ENCODE data around the gene TAF3.

The TAF3 gene

DNA sequence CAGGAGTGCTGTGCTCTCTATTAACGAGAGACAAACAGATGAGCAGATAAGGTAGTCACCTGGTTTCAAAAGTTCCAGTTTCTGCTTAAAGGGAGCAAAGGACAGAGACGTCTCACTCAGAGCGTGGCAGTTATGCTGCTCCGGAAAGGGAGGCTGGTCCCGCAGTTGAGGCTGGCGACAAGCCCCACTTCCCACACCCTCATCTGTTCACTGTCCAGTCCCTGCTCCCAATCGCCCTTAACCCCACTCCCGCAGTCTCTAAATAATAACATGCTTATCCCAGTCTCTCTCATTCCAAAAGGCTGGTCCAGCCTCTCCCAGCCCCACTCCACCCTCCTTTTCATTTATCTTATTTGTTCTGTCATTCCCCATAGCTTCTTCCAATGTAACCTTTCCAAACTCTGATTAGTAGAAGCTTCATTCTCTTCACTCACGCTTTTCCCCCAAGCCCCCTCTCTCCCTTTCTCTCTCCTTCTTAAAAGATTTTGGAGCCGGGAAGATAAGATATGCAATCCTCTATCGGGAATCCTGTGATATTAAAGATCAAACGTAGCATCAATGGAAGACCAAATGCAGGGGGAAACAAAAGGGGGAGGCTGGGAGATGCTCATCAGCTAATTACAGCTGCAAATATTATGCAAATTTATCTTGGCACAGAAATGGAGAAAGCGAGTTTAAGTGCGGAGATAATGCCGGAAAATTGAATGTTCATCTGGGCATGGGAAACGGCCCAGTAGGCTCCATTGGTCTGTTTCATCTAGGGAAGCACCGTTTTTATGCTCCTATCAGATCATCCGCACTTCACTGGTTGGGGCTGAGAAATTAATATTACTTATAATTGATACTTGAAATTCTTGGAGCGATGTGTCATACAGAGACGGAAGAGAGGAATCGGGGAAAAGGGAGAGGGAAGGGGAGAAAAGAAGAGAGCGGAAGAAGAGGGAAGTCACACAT, 219.9 kb downstream of the TAF3 start:
- ChIA-PET CTCF (no interaction called here), POLR2A (no interaction called here)
- Histone ChIP-seq H3K27ac (ENCODE audit: insufficient read depth in 1 of 2, low read depth in 1 of 2, low read length in 2 of 2, poor library complexity in 1 of 2, severe bottlenecking in 2 of 2) (no peak overlapping the region), H3K9me3 (ENCODE audit: control extremely low read depth in 1 of 5, control insufficient read depth in 4 of 5, insufficient read depth in 2 of 5, low read depth in 1 of 5, low read length in 4 of 5) (peaks cover 0 to 2% (median 0%) of the 10 kb centered on the region in 5 experiments), H3K4me3 (ENCODE audit: control insufficient read depth in 1 of 7, extremely low read depth in 1 of 7, insufficient read depth in 4 of 7, low read depth in 2 of 7, low read length in 6 of 7) (no peak overlapping the region), H3K4me1 (ENCODE audit: control extremely low read depth in 1 of 4, control insufficient read depth in 4 of 4, insufficient read depth in 4 of 4, low read length in 3 of 4) (peaks cover 0 to 31% (median 27%) of the 10 kb centered on the region in 4 experiments), H3K27me3 (replicated peaks in 2 of 5; ENCODE audit: control insufficient read depth in 4 of 5, insufficient read depth in 5 of 5, low read length in 4 of 5) (peaks cover 27 to 100% (median 71%) of the 10 kb centered on the region in 5 experiments), H3K36me3 (ENCODE audit: control insufficient read depth in 4 of 4, insufficient read depth in 4 of 4, low read length in 3 of 4) (no peaks in the 10 kb centered on the region)
- DNase-seq, result no peak
- WGBS (ENCODE audit: insufficient coverage), result 11% methylated on average over 15 of the region's 22 CpGs

DNA sequence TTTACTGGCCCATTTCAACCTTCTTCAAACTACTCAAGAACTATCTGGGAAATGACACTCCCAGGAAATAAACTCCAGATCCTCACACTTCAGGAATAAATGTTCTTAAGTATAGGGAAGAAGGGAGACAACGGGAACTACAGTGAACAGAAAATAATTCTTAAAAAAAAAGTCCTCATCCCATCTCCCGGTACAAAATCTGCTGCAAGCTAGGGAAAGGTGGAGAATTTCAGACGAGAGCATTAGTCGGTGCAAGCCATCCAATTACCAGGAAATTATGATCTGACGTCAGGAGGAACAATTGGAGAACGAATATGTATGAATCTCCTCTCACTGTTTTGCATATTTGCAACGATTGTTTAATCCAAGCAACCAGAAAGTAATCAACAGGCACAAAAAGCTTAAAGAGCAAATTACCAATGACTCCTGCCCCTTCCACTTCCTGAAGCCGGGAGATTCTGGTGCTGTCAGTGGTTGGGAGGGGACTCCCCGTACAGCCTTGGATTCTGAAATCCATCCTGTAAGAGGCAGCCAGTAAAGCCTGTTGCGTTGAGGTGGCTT, 221.1 kb downstream of the TAF3 start:
- no peak for DNase-seq
- Histone ChIP-seq H3K4me1 (ENCODE audit: control extremely low read depth in 1 of 4, control insufficient read depth in 4 of 4, insufficient read depth in 4 of 4, low read length in 3 of 4) (peaks cover 0 to 31% (median 29%) of the 10 kb centered on the region in 4 experiments), H3K27me3 (replicated peaks in 2 of 5; ENCODE audit: control insufficient read depth in 4 of 5, insufficient read depth in 5 of 5, low read length in 4 of 5) (peaks cover 29 to 100% (median 71%) of the 10 kb centered on the region in 5 experiments), H3K36me3 (ENCODE audit: control insufficient read depth in 4 of 4, insufficient read depth in 4 of 4, low read length in 3 of 4) (no peaks in the 10 kb centered on the region), H3K9me3 (ENCODE audit: control extremely low read depth in 1 of 5, control insufficient read depth in 4 of 5, insufficient read depth in 2 of 5, low read depth in 1 of 5, low read length in 4 of 5) (peaks cover 0 to 2% (median 0%) of the 10 kb centered on the region in 5 experiments), H3K4me3 (ENCODE audit: control insufficient read depth in 1 of 7, extremely low read depth in 1 of 7, insufficient read depth in 4 of 7, low read depth in 2 of 7, low read length in 6 of 7) (no peak overlapping the region), H3K27ac (ENCODE audit: insufficient read depth in 1 of 2, low read depth in 1 of 2, low read length in 2 of 2, poor library complexity in 1 of 2, severe bottlenecking in 2 of 2) (no peak overlapping the region)
- 0% methylated on average over 4 of the region's 10 CpGs for WGBS (ENCODE audit: insufficient coverage)
- ChIA-PET CTCF (no interaction called here), POLR2A (no interaction called here)

GRCh38 chr10:8040651-8041050, 222.3 kb downstream of the TAF3 start:
- Histone ChIP-seq H3K27me3 (replicated peaks in 2 of 5; ENCODE audit: control insufficient read depth in 4 of 5, insufficient read depth in 5 of 5, low read length in 4 of 5) (peaks cover 28 to 100% (median 76%) of the 10 kb centered on the region in 5 experiments), H3K4me3 (ENCODE audit: control insufficient read depth in 1 of 7, extremely low read depth in 1 of 7, insufficient read depth in 4 of 7, low read depth in 2 of 7, low read length in 6 of 7) (no peak overlapping the region), H3K9me3 (ENCODE audit: control extremely low read depth in 1 of 5, control insufficient read depth in 4 of 5, insufficient read depth in 2 of 5, low read depth in 1 of 5, low read length in 4 of 5) (peaks cover 0 to 2% (median 0%) of the 10 kb centered on the region in 5 experiments), H3K27ac (ENCODE audit: insufficient read depth in 1 of 2, low read depth in 1 of 2, low read length in 2 of 2, poor library complexity in 1 of 2, severe bottlenecking in 2 of 2) (no peak overlapping the region), H3K4me1 (ENCODE audit: control extremely low read depth in 1 of 4, control insufficient read depth in 4 of 4, insufficient read depth in 4 of 4, low read length in 3 of 4) (peaks cover 0 to 34% (median 31%) of the 10 kb centered on the region in 4 experiments), H3K36me3 (ENCODE audit: control insufficient read depth in 4 of 4, insufficient read depth in 4 of 4, low read length in 3 of 4) (no peaks in the 10 kb centered on the region)
- ChIA-PET CTCF (interaction anchor here (0.8 kb wide), 1 partner anchor 12 kb away, joined by 3 read pairs; no protein-coding TSS in a partner anchor), POLR2A (no interaction called here)
- WGBS (ENCODE audit: insufficient coverage), result 0% methylated on average over 2 of the region's 6 CpGs
- no peak for DNase-seq

DNA sequence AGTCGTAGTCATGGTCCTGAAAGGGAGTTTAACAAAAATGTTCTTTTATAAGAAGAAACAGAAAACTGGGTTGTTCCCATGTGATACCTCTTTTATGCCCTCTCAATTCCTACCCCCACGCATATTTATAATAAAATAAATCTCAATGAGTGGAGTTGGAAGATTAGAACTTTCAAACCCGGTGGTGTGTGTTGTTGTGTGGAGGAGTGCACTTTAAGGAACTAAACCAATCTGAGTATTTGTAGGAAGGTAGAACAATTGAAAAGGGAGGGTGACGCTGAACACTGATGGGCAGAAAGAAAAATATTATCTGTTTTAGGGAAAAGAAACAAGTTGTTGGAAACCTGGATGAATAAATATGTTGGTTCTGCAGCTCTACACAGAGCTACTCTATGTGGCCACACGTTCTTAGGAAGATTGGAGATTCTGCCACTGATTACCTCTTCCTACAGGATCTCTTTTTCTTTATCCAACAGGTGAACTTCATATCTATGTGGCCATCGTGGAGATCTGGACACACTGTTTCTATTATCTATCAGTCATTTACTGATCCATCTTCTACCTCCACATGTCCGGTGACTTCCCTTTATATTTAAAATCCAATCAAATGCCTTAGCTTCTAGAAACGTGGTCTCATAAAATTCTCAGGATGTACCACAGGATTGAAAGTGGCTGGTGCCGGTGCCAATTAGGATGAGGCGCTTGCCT, 223.1 kb downstream of the TAF3 start:
- ChIA-PET CTCF (interaction anchor here (1.1 kb wide), 1 partner anchor 11 kb away, joined by 3 read pairs; no protein-coding TSS in a partner anchor), POLR2A (no interaction called here)
- no peak for DNase-seq
- Histone ChIP-seq H3K9me3 (ENCODE audit: control extremely low read depth in 1 of 5, control insufficient read depth in 4 of 5, insufficient read depth in 2 of 5, low read depth in 1 of 5, low read length in 4 of 5) (peaks cover 0 to 2% (median 0%) of the 10 kb centered on the region in 5 experiments), H3K4me1 (ENCODE audit: control extremely low read depth in 1 of 4, control insufficient read depth in 4 of 4, insufficient read depth in 4 of 4, low read length in 3 of 4) (peaks cover 0 to 33% (median 28%) of the 10 kb centered on the region in 4 experiments), H3K27me3 (replicated peaks in 2 of 5; ENCODE audit: control insufficient read depth in 4 of 5, insufficient read depth in 5 of 5, low read length in 4 of 5) (peaks cover 28 to 100% (median 78%) of the 10 kb centered on the region in 5 experiments), H3K4me3 (ENCODE audit: control insufficient read depth in 1 of 7, extremely low read depth in 1 of 7, insufficient read depth in 4 of 7, low read depth in 2 of 7, low read length in 6 of 7) (no peak overlapping the region), H3K36me3 (ENCODE audit: control insufficient read depth in 4 of 4, insufficient read depth in 4 of 4, low read length in 3 of 4) (no peaks in the 10 kb centered on the region), H3K27ac (ENCODE audit: insufficient read depth in 1 of 2, low read depth in 1 of 2, low read length in 2 of 2, poor library complexity in 1 of 2, severe bottlenecking in 2 of 2) (no peak overlapping the region)
- WGBS (ENCODE audit: insufficient coverage), result 17% methylated on average over 8 of the region's 10 CpGs

DNA sequence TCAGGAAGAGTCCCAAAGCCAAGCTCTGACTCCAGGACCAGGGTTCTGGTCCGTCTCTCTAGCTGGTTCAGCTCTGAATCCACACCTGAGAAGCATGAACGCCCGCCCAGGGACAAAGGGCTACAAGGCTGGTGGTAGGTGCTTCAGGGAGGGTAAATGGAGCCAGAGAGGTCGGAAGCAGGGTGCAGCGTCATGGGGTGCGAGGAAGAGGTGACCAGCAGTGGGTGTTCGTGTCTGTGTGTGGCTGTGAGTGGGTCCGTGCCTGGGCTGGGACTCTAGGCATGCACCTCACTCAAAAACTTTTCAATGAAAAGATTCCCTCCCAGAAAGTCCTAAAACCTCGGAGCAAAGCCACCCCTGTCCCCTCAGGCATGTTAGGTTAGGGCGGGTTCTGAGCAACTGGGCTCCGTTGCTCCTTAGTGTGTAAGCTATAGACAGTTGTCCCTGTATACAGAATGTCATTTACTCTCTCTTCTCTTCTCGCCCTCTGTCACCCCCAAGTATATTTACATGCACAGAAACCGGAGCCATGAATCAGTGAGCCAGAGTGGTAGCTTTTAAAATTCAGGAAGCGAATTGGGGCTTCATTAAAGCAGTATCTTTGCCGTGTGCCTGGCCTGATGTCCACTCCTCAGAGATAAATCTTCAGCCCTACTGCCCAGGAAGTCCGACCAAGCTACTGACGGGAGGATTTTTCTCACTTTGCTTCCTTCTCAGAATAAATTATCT, 223.9 kb downstream of the TAF3 start:
- Histone ChIP-seq H3K27me3 (replicated peaks in 2 of 5; ENCODE audit: control insufficient read depth in 4 of 5, insufficient read depth in 5 of 5, low read length in 4 of 5) (peaks cover 31 to 100% (median 75%) of the 10 kb centered on the region in 5 experiments), H3K4me3 (ENCODE audit: control insufficient read depth in 1 of 7, extremely low read depth in 1 of 7, insufficient read depth in 4 of 7, low read depth in 2 of 7, low read length in 6 of 7) (no peak overlapping the region), H3K27ac (ENCODE audit: insufficient read depth in 1 of 2, low read depth in 1 of 2, low read length in 2 of 2, poor library complexity in 1 of 2, severe bottlenecking in 2 of 2) (no peak overlapping the region), H3K9me3 (ENCODE audit: control extremely low read depth in 1 of 5, control insufficient read depth in 4 of 5, insufficient read depth in 2 of 5, low read depth in 1 of 5, low read length in 4 of 5) (peaks cover 0 to 2% (median 0%) of the 10 kb centered on the region in 5 experiments), H3K36me3 (ENCODE audit: control insufficient read depth in 4 of 4, insufficient read depth in 4 of 4, low read length in 3 of 4) (no peaks in the 10 kb centered on the region), H3K4me1 (ENCODE audit: control extremely low read depth in 1 of 4, control insufficient read depth in 4 of 4, insufficient read depth in 4 of 4, low read length in 3 of 4) (peaks cover 0 to 31% (median 27%) of the 10 kb centered on the region in 4 experiments)
- DNase-seq, result no peak
- WGBS (ENCODE audit: insufficient coverage), result 8% methylated on average over 5 of the region's 17 CpGs
- ChIA-PET POLR2A (no interaction called here), CTCF (interaction anchor here (0.8 to 1.1 kb wide), 2 partner anchors 11 to 12 kb away, joined by 3 to 4 read pairs; no protein-coding TSS in a partner anchor)

GRCh38 chr10:8042721-8043568, 224.6 kb downstream of the TAF3 start:
- Histone ChIP-seq H3K9me3 (ENCODE audit: control extremely low read depth in 1 of 5, control insufficient read depth in 4 of 5, insufficient read depth in 2 of 5, low read depth in 1 of 5, low read length in 4 of 5) (peaks cover 0 to 2% (median 0%) of the 10 kb centered on the region in 5 experiments), H3K4me1 (ENCODE audit: control extremely low read depth in 1 of 4, control insufficient read depth in 4 of 4, insufficient read depth in 4 of 4, low read length in 3 of 4) (peaks cover 0 to 29% (median 26%) of the 10 kb centered on the region in 4 experiments), H3K36me3 (ENCODE audit: control insufficient read depth in 4 of 4, insufficient read depth in 4 of 4, low read length in 3 of 4) (no peaks in the 10 kb centered on the region), H3K27ac (ENCODE audit: insufficient read depth in 1 of 2, low read depth in 1 of 2, low read length in 2 of 2, poor library complexity in 1 of 2, severe bottlenecking in 2 of 2) (no peak overlapping the region), H3K4me3 (ENCODE audit: control insufficient read depth in 1 of 7, extremely low read depth in 1 of 7, insufficient read depth in 4 of 7, low read depth in 2 of 7, low read length in 6 of 7) (no peak overlapping the region), H3K27me3 (replicated peaks in 2 of 5; ENCODE audit: control insufficient read depth in 4 of 5, insufficient read depth in 5 of 5, low read length in 4 of 5) (peaks cover 33 to 100% (median 73%) of the 10 kb centered on the region in 5 experiments)
- 4% methylated on average over 24 of the region's 35 CpGs for WGBS (ENCODE audit: insufficient coverage)
- ChIA-PET CTCF (interaction anchor here (0.5 to 1.1 kb wide), 3 partner anchors 10 to 265 kb away, joined by 3 to 4 read pairs (median 3); no protein-coding TSS in a partner anchor), POLR2A (no interaction called here)
- no peak for DNase-seq
